Sigmoid colon (tissue), 4 donors: ENCODE results near the gene TAS2R60.

Experiments
- EP300 ChIP-seq, 4 donors: sonication (generic); formaldehyde crosslinking; IDR thresholded peaks; one replicate each; pipeline ENCODE4 v1.6.1; 2017; ENCODE audit warnings: antibody characterized with exemption in 4 of 4
- POLR2A ChIP-seq, 2 donors: fragments of 450-650 bp; IDR thresholded peaks; one replicate each; pipeline ENCODE4 v1.6.1; 2016; ENCODE audit warnings: antibody characterized with exemption in 2 of 2, mild to moderate bottlenecking in 2 of 2, moderate library complexity in 2 of 2
- POLR2AphosphoS5 ChIP-seq, 4 donors: sonication (generic); formaldehyde crosslinking; IDR thresholded peaks; one replicate each; pipeline ENCODE4 v1.6.1; 2017; ENCODE audit warnings: antibody characterized with exemption in 4 of 4
- TF ChIP-seq, protein P1 (sequence below), 4 experiments: fragments of 450-650 bp in 3 of 4; fragments of 200-600 bp in 1 of 4; IDR thresholded peaks; one replicate each; pipeline ENCODE4 v1.5.1; 2016 to 2019; ENCODE audit warnings: antibody characterized with exemption in 4 of 4, mild to moderate bottlenecking in 3 of 4, moderate library complexity in 2 of 4

DNA sequence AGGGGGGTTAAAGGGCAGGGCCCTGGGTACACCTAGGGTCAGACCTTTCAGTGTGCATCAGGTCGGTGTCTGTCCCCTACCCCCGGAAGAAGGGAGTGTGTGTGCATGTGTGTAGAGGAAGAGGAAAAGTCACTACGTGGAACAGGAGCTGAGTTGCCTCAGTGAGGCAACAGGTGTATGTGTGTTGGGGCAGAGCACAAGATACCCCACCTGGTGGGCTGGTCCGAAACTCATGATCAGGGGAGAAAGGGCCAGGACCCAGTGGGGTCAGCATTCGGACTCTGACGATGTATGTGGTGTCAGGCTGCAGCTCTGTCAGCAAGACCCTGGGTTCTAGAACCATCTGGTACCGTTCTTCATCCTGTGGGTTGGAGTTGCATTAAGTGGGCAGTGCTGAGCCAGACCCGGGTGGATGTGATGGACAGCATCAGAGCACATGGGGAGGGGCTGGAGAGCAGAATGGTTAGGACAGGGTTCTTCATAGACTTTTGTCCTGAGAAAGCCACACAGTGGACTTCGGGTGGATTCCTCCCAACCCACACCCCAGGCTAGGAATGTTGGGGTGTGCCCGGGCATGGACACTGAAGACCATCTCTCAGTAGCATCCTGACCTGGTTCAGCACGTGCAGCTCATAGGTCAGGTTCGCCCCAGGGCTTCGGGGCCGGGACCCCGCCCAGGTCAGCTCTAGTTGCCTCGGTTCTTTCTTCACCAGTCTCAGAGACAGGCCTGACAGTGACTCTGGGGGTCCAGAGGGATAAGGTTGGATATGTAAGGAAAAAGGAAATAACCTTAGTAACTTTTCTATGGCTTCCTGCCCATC is 45.3 kb upstream of the TAS2R60 start:
- TF ChIP-seq, protein P1, sequence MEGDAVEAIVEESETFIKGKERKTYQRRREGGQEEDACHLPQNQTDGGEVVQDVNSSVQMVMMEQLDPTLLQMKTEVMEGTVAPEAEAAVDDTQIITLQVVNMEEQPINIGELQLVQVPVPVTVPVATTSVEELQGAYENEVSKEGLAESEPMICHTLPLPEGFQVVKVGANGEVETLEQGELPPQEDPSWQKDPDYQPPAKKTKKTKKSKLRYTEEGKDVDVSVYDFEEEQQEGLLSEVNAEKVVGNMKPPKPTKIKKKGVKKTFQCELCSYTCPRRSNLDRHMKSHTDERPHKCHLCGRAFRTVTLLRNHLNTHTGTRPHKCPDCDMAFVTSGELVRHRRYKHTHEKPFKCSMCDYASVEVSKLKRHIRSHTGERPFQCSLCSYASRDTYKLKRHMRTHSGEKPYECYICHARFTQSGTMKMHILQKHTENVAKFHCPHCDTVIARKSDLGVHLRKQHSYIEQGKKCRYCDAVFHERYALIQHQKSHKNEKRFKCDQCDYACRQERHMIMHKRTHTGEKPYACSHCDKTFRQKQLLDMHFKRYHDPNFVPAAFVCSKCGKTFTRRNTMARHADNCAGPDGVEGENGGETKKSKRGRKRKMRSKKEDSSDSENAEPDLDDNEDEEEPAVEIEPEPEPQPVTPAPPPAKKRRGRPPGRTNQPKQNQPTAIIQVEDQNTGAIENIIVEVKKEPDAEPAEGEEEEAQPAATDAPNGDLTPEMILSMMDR (IDR thresholded peaks at IDR 0.05): no peak
- TF ChIP-seq POLR2AphosphoS5 (IDR thresholded peaks at IDR 0.05) (no peak), EP300 (IDR thresholded peaks at IDR 0.05) (no peak), POLR2A (IDR thresholded peaks at IDR 0.05) (no peak)
